ENCODE measurements around the gene HS3ST5. TPM values are rescaled to one million over a fixed set of nuclear protein-coding genes. Genes with fewer than 3 reads are reported as not detected.

The HS3ST5 gene
- total RNA-seq, 1 experiment from 2014 or later = 0.09 TPM

GRCh38 chr6:114164207-114164606, 178.6 kb downstream of the HS3ST5 start:
- H3K9me2 ChIP-seq (ENCODE audit: insufficient read depth) = no peaks in the 10 kb centered on the region
- ChIA-PET CTCF (no interaction called here), POLR2A (ENCODE audit: unreplicated experiment) (no interaction called here)
- H4K20me1 ChIP-seq (ENCODE audit: insufficient read depth) = no peaks in the 10 kb centered on the region
- H2AFZ ChIP-seq = no peak overlapping the region
- TF ChIP-seq EZH2 (IDR thresholded peaks at IDR 0.05; ENCODE audit: low read depth) (no peak), CTCF (conservative IDR thresholded peaks at IDR 0.05) (no peak)
- H3K4me1 ChIP-seq (replicated peaks; ENCODE audit: insufficient read depth) = no peaks in the 10 kb centered on the region
- DNase-seq = no peak
- H3K27me3 ChIP-seq (ENCODE audit: insufficient read depth, low read depth) = no peaks in the 10 kb centered on the region
- no TSS peak for BruUV-seq (replicated peaks)
- no peak overlapping the region for H3K4me2 ChIP-seq
- H3K79me2 ChIP-seq (ENCODE audit: low read depth) = no peaks in the 10 kb centered on the region
- no peaks in the 10 kb centered on the region for H3F3A ChIP-seq (ENCODE audit: insufficient read depth, low read depth)
- H3K36me3 ChIP-seq (ENCODE audit: low read depth) = no peaks in the 10 kb centered on the region
- intact Hi-C loops (cut with micrococcal nuclease; ENCODE audit: unreplicated experiment) = no loop called here
- no peak overlapping the region for H3K27ac ChIP-seq
- H3K4me3 ChIP-seq = no peak overlapping the region
- no peaks in the 10 kb centered on the region for H3K9me3 ChIP-seq (ENCODE audit: insufficient read depth, low read depth)

- Histone ChIP-seq H3K9me3 (ENCODE audit: insufficient read depth, low read depth) (no peaks in the 10 kb centered on the region), H3K79me2 (ENCODE audit: low read depth) (no peaks in the 10 kb centered on the region), H3K36me3 (ENCODE audit: low read depth) (no peaks in the 10 kb centered on the region), H3K27me3 (ENCODE audit: insufficient read depth, low read depth) (no peaks in the 10 kb centered on the region), H2AFZ (no peak overlapping the region), H3K27ac (no peak overlapping the region), H3K9me2 (ENCODE audit: insufficient read depth) (no peaks in the 10 kb centered on the region), H3F3A (ENCODE audit: insufficient read depth, low read depth) (no peaks in the 10 kb centered on the region), H4K20me1 (ENCODE audit: insufficient read depth) (no peaks in the 10 kb centered on the region), H3K4me3 (no peak overlapping the region), H3K4me1 (replicated peaks; ENCODE audit: insufficient read depth) (no peaks in the 10 kb centered on the region), H3K4me2 (no peak overlapping the region)
- no peak for TF ChIP-seq CTCF (conservative IDR thresholded peaks at IDR 0.05)
- TF ChIP-seq EZH2 (IDR thresholded peaks at IDR 0.05; ENCODE audit: low read depth) = no peak
- intact Hi-C loops (cut with micrococcal nuclease; ENCODE audit: unreplicated experiment) = no loop called here
- ChIA-PET CTCF (no interaction called here), POLR2A (ENCODE audit: unreplicated experiment) (no interaction called here)
- no TSS peak for BruUV-seq (replicated peaks)
- DNase-seq = no peak
Measured at GRCh38 chr6:114162691-114163347, 180.0 kb downstream of the HS3ST5 start.

- intact Hi-C loops (cut with micrococcal nuclease; ENCODE audit: unreplicated experiment) = no loop called here
- CTCF ChIA-PET = no interaction called here
- Histone ChIP-seq H3K4me1 (replicated peaks; ENCODE audit: insufficient read depth) (no peaks in the 10 kb centered on the region), H3K9me2 (ENCODE audit: insufficient read depth) (no peaks in the 10 kb centered on the region), H3K4me3 (no peak overlapping the region), H3K27ac (no peak overlapping the region), H3K79me2 (ENCODE audit: low read depth) (no peaks in the 10 kb centered on the region), H3F3A (ENCODE audit: insufficient read depth, low read depth) (no peaks in the 10 kb centered on the region), H3K4me2 (no peak overlapping the region), H2AFZ (no peak overlapping the region), H3K27me3 (ENCODE audit: insufficient read depth, low read depth) (no peaks in the 10 kb centered on the region), H4K20me1 (ENCODE audit: insufficient read depth) (no peaks in the 10 kb centered on the region), H3K9me3 (ENCODE audit: insufficient read depth, low read depth) (no peaks in the 10 kb centered on the region), H3K36me3 (ENCODE audit: low read depth) (no peaks in the 10 kb centered on the region)
- POLR2A ChIA-PET (ENCODE audit: unreplicated experiment) = interaction anchor here (0.6 to 0.7 kb wide), 2 partner anchors 9 to 10 kb away, joined by 4 to 5 read pairs; no protein-coding TSS in a partner anchor
- TF ChIP-seq CTCF (conservative IDR thresholded peaks at IDR 0.05) = no peak
- TF ChIP-seq EZH2 (IDR thresholded peaks at IDR 0.05; ENCODE audit: low read depth) = no peak
- no peak for DNase-seq
- BruUV-seq (replicated peaks) = no TSS peak
Measured at GRCh38 chr6:114160881-114161280, 181.9 kb downstream of the HS3ST5 start.

All from PC-9 (cell line).